Colonic mucosa (tissue), 4 donors: ENCODE results near the gene TSC22D4. TPM values are rescaled to one million over a fixed set of nuclear protein-coding genes. Genes with fewer than 3 reads are reported as not detected.

Experiments
- DNase-seq: peaks from one replicate; pipeline ENCODE4 v3.0.0-alpha.2; 2020
- H3K27ac ChIP-seq: fragments of 200-600 bp; one replicate; pipeline ENCODE4 v1.8.0; 2021
- H3K27me3 ChIP-seq: fragments of 200-600 bp; one replicate; pipeline ENCODE4 v1.8.0; 2021
- H3K36me3 ChIP-seq: fragments of 200-600 bp; one replicate; pipeline ENCODE4 v1.8.0; 2021
- H3K4me1 ChIP-seq: fragments of 200-600 bp; one replicate; pipeline ENCODE4 v1.8.0; 2021; ENCODE audit warnings: mild to moderate bottlenecking
- H3K4me3 ChIP-seq: fragments of 200-600 bp; one replicate; pipeline ENCODE4 v1.8.0; 2021
- H3K9ac ChIP-seq, 2 donors: one replicate each; pipeline ENCODE4 v1.7.0; 2013; ENCODE audit warnings: control low read depth in 2 of 2, low read depth in 2 of 2, low read length in 2 of 2
- H3K9me3 ChIP-seq: fragments of 200-600 bp; one replicate; pipeline ENCODE4 v1.8.0; 2021
- CTCF ChIP-seq: fragments of 200-600 bp; IDR thresholded peaks from one replicate; pipeline ENCODE4 v1.8.0; 2022; ENCODE audit warnings: antibody characterized with exemption, mild to moderate bottlenecking
- intact Hi-C: fragments of 100-400 bp; cut with DNase I; formaldehyde crosslinking; loops from one replicate; pipeline ENCODE4 v1.14.1; 2022
- total RNA-seq, 2 donors: library from RNA; stranded (reverse); fragmentation: NEBNext Ultra II Directional in 1 of 2; extraction: Animal tissue kit (Norgen Biotek cat#: 25700) in 1 of 2; gene quantifications; one replicate each; pipeline ENCODE4 v1.2.1, GENCODE V29; 2021
- donor health status: healthy.
- donor health status: DM: no; HTN: no; CAD: no.
- donor health status: DM: no; HTN: no; CAD: no.

TSC22D4 gene
- total RNA-seq, 2 donors from 2014 or later = 56.1 to 56.3 TPM

GRCh38 chr7:100472854-100473499, 6.0 kb downstream of the TSC22D4 start:
- no peaks in the 10 kb centered on the region for H3K27me3 ChIP-seq
- H3K27ac ChIP-seq = peak overlapping the region; percentile 12
- peak overlapping the region in 1 of 2 donors; percentile 2 for H3K9ac ChIP-seq
- peaks cover 7% of the 10 kb centered on the region for H3K36me3 ChIP-seq
- H3K4me3 ChIP-seq = no peak overlapping the region
- no peak for TF ChIP-seq CTCF
- H3K4me1 ChIP-seq = peaks cover 24% of the 10 kb centered on the region
- no peak for DNase-seq
- intact Hi-C loops = no loop called here
- H3K9me3 ChIP-seq = no peaks in the 10 kb centered on the region

- Histone ChIP-seq H3K9ac (no peak overlapping the region), H3K9me3 (no peaks in the 10 kb centered on the region), H3K27ac (peak overlapping the region; percentile 12), H3K4me3 (no peak overlapping the region), H3K36me3 (peaks cover 7% of the 10 kb centered on the region), H3K4me1 (peaks cover 24% of the 10 kb centered on the region), H3K27me3 (no peaks in the 10 kb centered on the region)
- no peak for DNase-seq
- TF ChIP-seq CTCF = no peak
- intact Hi-C loops = no loop called here
Measured at GRCh38 chr7:100472121-100472851, 6.7 kb downstream of the TSC22D4 start.

GRCh38 chr7:100471021-100471420, 8.0 kb downstream of the TSC22D4 start:
- intact Hi-C loops = loop anchor here (2.0 kb wide), 1 partner anchor 88 kb away; no protein-coding TSS in a partner anchor
- no peak overlapping the region for H3K27ac ChIP-seq
- DNase-seq = no peak

GRCh38 chr7:100469227-100470044, 9.6 kb downstream of the TSC22D4 start:
- H3K4me1 ChIP-seq = peaks cover 10% of the 10 kb centered on the region
- H3K36me3 ChIP-seq = peaks cover 12% of the 10 kb centered on the region
- intact Hi-C loops = loop anchor here (2.0 to 5.0 kb wide), 2 partner anchors 89 to 223 kb away; partner anchors contain the start of gene GIGYF1
- TF ChIP-seq CTCF = peak; percentile 89
- no peaks in the 10 kb centered on the region for H3K9me3 ChIP-seq
- peak overlapping the region in 1 of 2 donors; percentile 56 for H3K9ac ChIP-seq
- peak; percentile 89 for DNase-seq
- H3K4me3 ChIP-seq = no peak overlapping the region
- no peaks in the 10 kb centered on the region for H3K27me3 ChIP-seq
- H3K27ac ChIP-seq = no peak overlapping the region

More at GRCh38 chr7:100471021-100471420, 8.0 kb downstream of the TSC22D4 start:
- H3K36me3 ChIP-seq = peaks cover 13% of the 10 kb centered on the region
- no peaks in the 10 kb centered on the region for H3K9me3 ChIP-seq
- TF ChIP-seq CTCF = no peak
- H3K27me3 ChIP-seq = no peaks in the 10 kb centered on the region
- no peak overlapping the region for H3K4me3 ChIP-seq
- H3K4me1 ChIP-seq = peaks cover 15% of the 10 kb centered on the region
- no peak overlapping the region for H3K9ac ChIP-seq

- Histone ChIP-seq H3K36me3 (peaks cover 6% of the 10 kb centered on the region), H3K27me3 (no peaks in the 10 kb centered on the region), H3K4me1 (peaks cover 4% of the 10 kb centered on the region), H3K4me3 (no peak overlapping the region), H3K9ac (no peak overlapping the region), H3K27ac (no peak overlapping the region), H3K9me3 (no peaks in the 10 kb centered on the region)
- intact Hi-C loops = loop anchor here (5.0 kb wide), 1 partner anchor 224 kb away; the partner anchor contains the start of gene GIGYF1
- no peak for DNase-seq
- TF ChIP-seq CTCF = no peak
Measured at GRCh38 chr7:100467638-100468373, 11.2 kb downstream of the TSC22D4 start.
